HG02763 (cell line): Measurements from ENCODE around the gene UQCRQ.
"Not testable (repeated sequence)": the region's sequence is repeated elsewhere in the genome, so short reads cannot be mapped to it uniquely, and the experiment has no call there.

Experiments
- ATAC-seq: cut with Tn5 transposase; IDR thresholded peaks from one replicate; pipeline ENCODE4 v1.9.1; 2021; ENCODE audit warnings: mild to moderate bottlenecking, moderate library complexity; ENCODE audit not compliant: unreplicated experiment

The UQCRQ gene

GRCh38 chr5:132832612-132833011 lies 33.8 kb upstream of the UQCRQ start:
- no peak for ATAC-seq

- ATAC-seq: no peak
Measured at GRCh38 chr5:132834057-132834456, 32.4 kb upstream of the UQCRQ start.

- ATAC-seq: no peak
Measured at GRCh38 chr5:132836852-132837251, 29.6 kb upstream of the UQCRQ start.

GRCh38 chr5:132837868-132838267 lies 28.6 kb upstream of the UQCRQ start:
- no peak for ATAC-seq

GRCh38 chr5:132838516-132839282 lies 27.7 kb upstream of the UQCRQ start:
- ATAC-seq: no peak

- no peak for ATAC-seq
Measured at GRCh38 chr5:132839426-132840301, 26.8 kb upstream of the UQCRQ start.

- ATAC-seq: no peak
Measured at GRCh38 chr5:132840313-132840712, 26.1 kb upstream of the UQCRQ start.

- no peak for ATAC-seq
Measured at GRCh38 chr5:132840896-132841295, 25.5 kb upstream of the UQCRQ start.

- no peak for ATAC-seq
Measured at GRCh38 chr5:132841305-132841704, 25.1 kb upstream of the UQCRQ start.

GRCh38 chr5:132848270-132848669 lies 18.2 kb upstream of the UQCRQ start:
- no peak for ATAC-seq

GRCh38 chr5:132849347-132849746 lies 17.1 kb upstream of the UQCRQ start:
- no peak for ATAC-seq

GRCh38 chr5:132850066-132850465 lies 16.4 kb upstream of the UQCRQ start:
- no peak for ATAC-seq

- no peak for ATAC-seq
Measured at GRCh38 chr5:132853323-132853722, 13.1 kb upstream of the UQCRQ start.

- no peak for ATAC-seq
Measured at GRCh38 chr5:132853790-132854189, 12.7 kb upstream of the UQCRQ start.

- no peak for ATAC-seq
Measured at GRCh38 chr5:132854301-132854700, 12.1 kb upstream of the UQCRQ start.

GRCh38 chr5:132854992-132855391 lies 11.4 kb upstream of the UQCRQ start:
- ATAC-seq: not testable (repeated sequence)

- ATAC-seq: no peak
Measured at GRCh38 chr5:132856011-132856410, 10.4 kb upstream of the UQCRQ start.

- no peak for ATAC-seq
Measured at GRCh38 chr5:132859889-132860437, 6.5 kb upstream of the UQCRQ start.

- no peak for ATAC-seq
Measured at GRCh38 chr5:132860742-132861141, 5.7 kb upstream of the UQCRQ start.

- peak; percentile 14 for ATAC-seq
Measured at GRCh38 chr5:132865668-132866341, 637 bp upstream of the UQCRQ start.

GRCh38 chr5:132867046-132867451 lies 607 bp downstream of the UQCRQ start:
- ATAC-seq: peak; percentile 3
